Activated CD4-positive, CD25-positive, alpha-beta regulatory T cell (primary cell): ENCODE results near the gene RNU1-2.
"Not testable (repeated sequence)": the region's sequence is repeated elsewhere in the genome, so short reads cannot be mapped to it uniquely, and the experiment has no call there.

Experiments
- DNase-seq, 4 experiments: peaks; one replicate each; lab custom pipeline; 2025; lab: John Stamatoyannopoulos, UW

Gene RNU1-2

GRCh38 chr1:16925635-16926490, 30.1 kb downstream of the RNU1-2 start:
- no peak for DNase-seq

GRCh38 chr1:16926491-16927073, 30.8 kb downstream of the RNU1-2 start:
- no peak for DNase-seq

GRCh38 chr1:16927256-16927655, 31.5 kb downstream of the RNU1-2 start:
- DNase-seq: no peak

GRCh38 chr1:16927711-16928485, 32.1 kb downstream of the RNU1-2 start:
- DNase-seq: no peak

GRCh38 chr1:16929146-16930041, 33.6 kb downstream of the RNU1-2 start:
- DNase-seq: not testable (repeated sequence)

GRCh38 chr1:16931206-16931934, 35.6 kb downstream of the RNU1-2 start:
- DNase-seq: not testable (repeated sequence)

- not testable (repeated sequence) for DNase-seq
These were observed 38.2 kb downstream of the RNU1-2 start for GRCh38 chr1:16933945-16934344.

- DNase-seq: not testable (repeated sequence)
These were observed 40.8 kb downstream of the RNU1-2 start for GRCh38 chr1:16936580-16936979.

- no peak for DNase-seq
These were observed 42.9 kb downstream of the RNU1-2 start for GRCh38 chr1:16938351-16939321.

- DNase-seq: not testable (repeated sequence)
These were observed 43.8 kb downstream of the RNU1-2 start for GRCh38 chr1:16939386-16940180.

- no peak for DNase-seq
These were observed 48.3 kb downstream of the RNU1-2 start for GRCh38 chr1:16944038-16944437.

GRCh38 chr1:16945512-16945911, 49.7 kb downstream of the RNU1-2 start:
- not testable (repeated sequence) for DNase-seq
